Kidney (tissue), 14 donors: Measurements from ENCODE around the gene ULK4. TPM values are rescaled to one million over a fixed set of nuclear protein-coding genes. Genes with fewer than 3 reads are reported as not detected.
"Not testable (repeated sequence)": the region's sequence is repeated elsewhere in the genome, so short reads cannot be mapped to it uniquely, and the experiment has no call there.

Experiments used
- DNase-seq, 5 donors: peaks; one replicate each; pipeline ENCODE4 v3.0.0-alpha.2; 2013 to 2020
- FAIRE-seq: peaks from 2 replicates; lab custom pipeline; 2012; peaks lifted over from hg19 to GRCh38; lab: Jason Lieb, UNC
- H3K27ac ChIP-seq, 2 donors: one replicate each; pipeline ENCODE4 v1.7.0; 2013; ENCODE audit warnings: low read depth in 2 of 2, low read length in 2 of 2, inconsistent platforms in 1 of 2
- H3K27me3 ChIP-seq: one replicate; pipeline ENCODE4 v1.7.1; 2013; ENCODE audit warnings: low read length, inconsistent platforms; ENCODE audit not compliant: control insufficient read depth, insufficient read depth
- H3K36me3 ChIP-seq, 3 donors: one replicate each; pipeline versions ENCODE4 v1.7.0 to v1.7.1; 2013; ENCODE audit warnings: low read length in 3 of 3, control low read depth in 1 of 3, inconsistent platforms in 1 of 3; ENCODE audit not compliant: insufficient read depth in 3 of 3, control insufficient read depth in 2 of 3
- H3K4me1 ChIP-seq, 3 donors: one replicate each; pipeline versions ENCODE4 v1.7.0 to v1.7.1; 2013; ENCODE audit warnings: low read length in 3 of 3, inconsistent platforms in 1 of 3, low read depth in 1 of 3; ENCODE audit not compliant: control insufficient read depth in 2 of 3, insufficient read depth in 2 of 3
- H3K4me3 ChIP-seq, 3 donors: one replicate each; pipeline versions ENCODE4 v1.7.0 to v1.8.1; 2013; ENCODE audit warnings: low read length in 3 of 3, control low read depth in 1 of 3, inconsistent platforms in 1 of 3
- H3K9ac ChIP-seq, 3 donors: one replicate each; pipeline versions ENCODE4 v1.7.0 to v1.7.1; 2013; ENCODE audit warnings: low read length in 3 of 3, control low read depth in 1 of 3, inconsistent platforms in 1 of 3
- H3K9me3 ChIP-seq, 3 donors: one replicate each; pipeline versions ENCODE4 v1.7.0 to v1.7.1; 2013; ENCODE audit warnings: low read length in 3 of 3, control low read depth in 1 of 3, inconsistent platforms in 1 of 3; ENCODE audit not compliant: control insufficient read depth in 2 of 3, insufficient read depth in 1 of 3
- CTCF ChIP-seq: IDR thresholded peaks from 3 replicates; pipeline ENCODE4 v1.5.1; 2012; ENCODE audit warnings: mild to moderate bottlenecking, moderate library complexity, borderline replicate concordance; ENCODE audit not compliant: insufficient read depth; ENCODE audit errors: extremely low read depth
- intact Hi-C: fragments of 100-400 bp; cut with DNase I; formaldehyde crosslinking; loops from one replicate; pipeline ENCODE4 v1.11.1; 2022
- polyA plus RNA-seq: library from polyadenylated mRNA; stranded (reverse); fragments of 350-450 nt; fragmentation: Illumina TruSeq; extraction: RNeasy Lipid Tissue Mini Kit (QIAGEN cat#74804); gene quantifications from one replicate; pipeline ENCODE4 v1.2.3, GENCODE V29; 2014; ENCODE audit warnings: low read depth, low replicate concordance; ENCODE audit not compliant: insufficient read depth
- total RNA-seq: library from RNA; stranded (reverse); fragmentation: NEBNext Ultra II Directional; extraction: Animal tissue kit (Norgen Biotek cat#: 25700); gene quantifications from one replicate; pipeline ENCODE4 v1.2.1, GENCODE V29; 2021
- donor health status: control.
- donor health status: control.
- donor health status: control.
- donor health status: control.
- donor health status: control.
- donor health status: DM: yes; HTN: yes; CAD: no.
- donor health status: Normal renal cell carcinoma (clear cell type).

ULK4 gene
- total and polyA plus RNA-seq, 2 donors from 2014 or later = 4.6 to 20.5 TPM

- Histone ChIP-seq H3K4me1 (no peaks in the 10 kb centered on the region), H3K9me3 (no peaks in the 10 kb centered on the region), H3K27me3 (no peaks in the 10 kb centered on the region), H3K4me3 (no peak overlapping the region), H3K9ac (no peak overlapping the region), H3K36me3 (no peaks in the 10 kb centered on the region), H3K27ac (no peak overlapping the region)
- no peak for DNase-seq
- intact Hi-C loops = no loop called here
- no peak for TF ChIP-seq CTCF
- no peak for FAIRE-seq
These were observed 94.4 kb downstream of the ULK4 start for GRCh38 chr3:41867533-41867932.

- Histone ChIP-seq H3K36me3 (no peaks in the 10 kb centered on the region), H3K27ac (no peak overlapping the region), H3K9me3 (no peaks in the 10 kb centered on the region), H3K4me3 (no peak overlapping the region), H3K4me1 (no peaks in the 10 kb centered on the region), H3K27me3 (no peaks in the 10 kb centered on the region), H3K9ac (no peak overlapping the region)
- no peak for FAIRE-seq
- no peak for TF ChIP-seq CTCF
- DNase-seq = no peak
- intact Hi-C loops = no loop called here
These were observed 95.6 kb downstream of the ULK4 start for GRCh38 chr3:41866298-41866697.

GRCh38 chr3:41863024-41863423 is 98.9 kb downstream of the ULK4 start:
- Histone ChIP-seq H3K9me3 (peaks cover 0 to 5% (median 0%) of the 10 kb centered on the region in 3 donors), H3K36me3 (no peaks in the 10 kb centered on the region), H3K27me3 (no peaks in the 10 kb centered on the region), H3K4me1 (no peaks in the 10 kb centered on the region), H3K9ac (no peak overlapping the region), H3K27ac (no peak overlapping the region), H3K4me3 (no peak overlapping the region)
- DNase-seq = no peak
- intact Hi-C loops = no loop called here
- FAIRE-seq = no peak
- no peak for TF ChIP-seq CTCF

- H3K9me3 ChIP-seq, H3K27me3 ChIP-seq, FAIRE-seq, H3K27ac ChIP-seq, H3K4me3 ChIP-seq, DNase-seq, intact Hi-C loops, H3K4me1 ChIP-seq, H3K9ac ChIP-seq, H3K36me3 ChIP-seq: not testable (repeated sequence)
These were observed 101.4 kb downstream of the ULK4 start for GRCh38 chr3:41860489-41860888.
